ENCODE measurements around the gene DGCR6L.
A peak's percentile ranks its signal among the peaks of the same experiment; 100 is the strongest.
"Not testable (repeated sequence)": the region's sequence is repeated elsewhere in the genome, so short reads cannot be mapped to it uniquely, and the experiment has no call there.

Gene DGCR6L

GRCh38 chr22:20354238-20354975 is 34.5 kb upstream of the DGCR6L start:
- H3K4me3 ChIP-seq (ENCODE audit: low read depth, low read length), result no peak overlapping the region
- TF ChIP-seq CTCF (IDR thresholded peaks at IDR 0.05; ENCODE audit: low read depth, low read length), result no peak

GRCh38 chr22:20352536-20352935 is 32.7 kb upstream of the DGCR6L start:
- not testable (repeated sequence) for H3K4me3 ChIP-seq (ENCODE audit: low read depth, low read length)

- not testable (repeated sequence) for H3K4me3 ChIP-seq (ENCODE audit: low read depth, low read length)
Observed at GRCh38 chr22:20346553-20346952, 26.7 kb upstream of the DGCR6L start.

- H3K4me3 ChIP-seq (ENCODE audit: low read depth, low read length), result not testable (repeated sequence)
Observed at GRCh38 chr22:20338291-20338690, 18.4 kb upstream of the DGCR6L start.

- not testable (repeated sequence) for H3K4me3 ChIP-seq (ENCODE audit: low read depth, low read length)
Observed at GRCh38 chr22:20337807-20338206, 17.9 kb upstream of the DGCR6L start.

- not testable (repeated sequence) for H3K4me3 ChIP-seq (ENCODE audit: low read depth, low read length)
Observed at GRCh38 chr22:20336561-20336960, 16.7 kb upstream of the DGCR6L start.

GRCh38 chr22:20328569-20328930 is 8.7 kb upstream of the DGCR6L start:
- not testable (repeated sequence) for H3K4me3 ChIP-seq (ENCODE audit: low read depth, low read length)

GRCh38 chr22:20325996-20326395 is 6.1 kb upstream of the DGCR6L start:
- H3K4me3 ChIP-seq (ENCODE audit: low read depth, low read length), result not testable (repeated sequence)

GRCh38 chr22:20324139-20324516 is 4.3 kb upstream of the DGCR6L start:
- TF ChIP-seq CTCF (IDR thresholded peaks at IDR 0.05; ENCODE audit: low read depth, low read length), result no peak
- H3K4me3 ChIP-seq (ENCODE audit: low read depth, low read length), result peak overlapping the region; percentile 14; the same call in 1 of the 2 replicates

GRCh38 chr22:20321552-20322211 is 1.8 kb upstream of the DGCR6L start:
- H3K4me3 ChIP-seq (ENCODE audit: low read depth, low read length), result not testable (repeated sequence)

- peak overlapping the region; percentile 88 for H3K4me3 ChIP-seq (ENCODE audit: low read depth, low read length)
Observed at GRCh38 chr22:20320659-20321551, 1.0 kb upstream of the DGCR6L start.

- peak overlapping the region; percentile 88 for H3K4me3 ChIP-seq (ENCODE audit: low read depth, low read length)
- TF ChIP-seq CTCF (IDR thresholded peaks at IDR 0.05; ENCODE audit: low read depth, low read length), result no peak
Observed at GRCh38 chr22:20319041-20319744, 667 bp downstream of the DGCR6L start.

- not testable (repeated sequence) for H3K4me3 ChIP-seq (ENCODE audit: low read depth, low read length)
Observed at GRCh38 chr22:20318043-20318688, 1.7 kb downstream of the DGCR6L start.

Measured in WI38 (cell line).